Tibial nerve (tissue), 4 donors: ENCODE measurements around the gene VAT1L.

Experiments
- EP300 ChIP-seq, 2 donors: sonication (generic); formaldehyde crosslinking; IDR thresholded peaks; one replicate each; pipeline ENCODE4 v1.6.1; 2017; ENCODE audit warnings: antibody characterized with exemption in 2 of 2, mild to moderate bottlenecking in 1 of 2
- POLR2A ChIP-seq, 2 donors: fragments of 450-650 bp; IDR thresholded peaks; one replicate each; pipeline ENCODE4 v1.6.1; 2017; ENCODE audit warnings: antibody characterized with exemption in 2 of 2, mild to moderate bottlenecking in 2 of 2, moderate library complexity in 2 of 2
- TF ChIP-seq, protein P1 (sequence below), 5 experiments: fragments of 200-600 bp in 3 of 5; fragments of 450-650 bp in 2 of 5; sonication (generic) in 3 of 5; IDR thresholded peaks; one replicate each; pipeline ENCODE4 v1.5.1; 2016 to 2019; ENCODE audit warnings: antibody characterized with exemption in 5 of 5, mild to moderate bottlenecking in 3 of 5, moderate library complexity in 2 of 5

DNA sequence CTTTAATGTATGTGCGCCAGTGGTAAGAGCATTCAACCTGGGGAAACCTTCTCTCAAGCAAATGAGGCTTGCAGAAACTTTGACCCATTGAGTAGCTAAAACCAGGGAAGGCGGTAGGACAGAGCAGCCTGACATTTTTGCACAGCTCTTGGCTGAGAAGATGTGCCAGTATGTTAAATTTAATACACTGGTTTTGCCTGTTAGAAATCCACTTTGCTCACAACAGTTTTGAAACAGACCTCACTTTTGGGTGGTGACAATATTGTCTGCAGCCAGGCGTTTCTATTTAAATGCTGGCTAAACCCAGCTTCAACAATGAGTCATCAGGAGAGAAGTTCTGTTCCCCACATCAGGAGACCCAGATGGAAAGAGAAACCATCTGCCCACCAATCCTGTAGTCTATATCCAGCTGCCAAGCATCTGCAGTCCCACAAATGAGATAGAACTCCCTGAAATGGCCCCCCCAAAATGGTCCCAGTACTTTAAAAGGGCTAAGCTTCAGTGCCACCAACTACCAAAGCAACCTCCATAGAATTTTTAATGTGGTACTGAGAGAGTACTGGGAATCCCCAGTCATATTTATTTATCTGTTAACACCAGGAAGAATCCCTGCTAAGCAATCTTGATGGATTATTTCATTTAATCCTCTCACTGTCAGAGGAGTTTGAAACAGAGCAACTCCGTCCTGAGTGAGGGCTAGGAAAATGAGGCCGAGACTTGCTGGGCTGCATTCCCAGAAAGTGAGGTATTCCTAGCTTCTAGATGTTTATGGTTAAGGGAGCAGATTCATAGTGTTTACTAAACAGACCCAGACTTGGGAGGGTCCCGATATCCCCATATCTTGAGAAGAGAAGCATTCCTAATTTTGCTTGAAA lies 205.0 kb downstream of the VAT1L start:
- TF ChIP-seq POLR2A (IDR thresholded peaks at IDR 0.05) (no peak), EP300 (IDR thresholded peaks at IDR 0.05) (no peak)
- TF ChIP-seq, protein P1, sequence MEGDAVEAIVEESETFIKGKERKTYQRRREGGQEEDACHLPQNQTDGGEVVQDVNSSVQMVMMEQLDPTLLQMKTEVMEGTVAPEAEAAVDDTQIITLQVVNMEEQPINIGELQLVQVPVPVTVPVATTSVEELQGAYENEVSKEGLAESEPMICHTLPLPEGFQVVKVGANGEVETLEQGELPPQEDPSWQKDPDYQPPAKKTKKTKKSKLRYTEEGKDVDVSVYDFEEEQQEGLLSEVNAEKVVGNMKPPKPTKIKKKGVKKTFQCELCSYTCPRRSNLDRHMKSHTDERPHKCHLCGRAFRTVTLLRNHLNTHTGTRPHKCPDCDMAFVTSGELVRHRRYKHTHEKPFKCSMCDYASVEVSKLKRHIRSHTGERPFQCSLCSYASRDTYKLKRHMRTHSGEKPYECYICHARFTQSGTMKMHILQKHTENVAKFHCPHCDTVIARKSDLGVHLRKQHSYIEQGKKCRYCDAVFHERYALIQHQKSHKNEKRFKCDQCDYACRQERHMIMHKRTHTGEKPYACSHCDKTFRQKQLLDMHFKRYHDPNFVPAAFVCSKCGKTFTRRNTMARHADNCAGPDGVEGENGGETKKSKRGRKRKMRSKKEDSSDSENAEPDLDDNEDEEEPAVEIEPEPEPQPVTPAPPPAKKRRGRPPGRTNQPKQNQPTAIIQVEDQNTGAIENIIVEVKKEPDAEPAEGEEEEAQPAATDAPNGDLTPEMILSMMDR (IDR thresholded peaks at IDR 0.05), result no peak
